NCI-H2196 (cell line): ENCODE results near the gene NANOS1.
A peak's percentile ranks its signal among the peaks of the same experiment; 100 is the strongest.
"Not testable (repeated sequence)": the region's sequence is repeated elsewhere in the genome, so short reads cannot be mapped to it uniquely, and the experiment has no call there.

Experiments used
- DNase-seq: peaks from one replicate; lab custom pipeline; 2025; ENCODE audit not compliant: unreplicated experiment; lab: John Stamatoyannopoulos, UW

NANOS1 gene

DNA sequence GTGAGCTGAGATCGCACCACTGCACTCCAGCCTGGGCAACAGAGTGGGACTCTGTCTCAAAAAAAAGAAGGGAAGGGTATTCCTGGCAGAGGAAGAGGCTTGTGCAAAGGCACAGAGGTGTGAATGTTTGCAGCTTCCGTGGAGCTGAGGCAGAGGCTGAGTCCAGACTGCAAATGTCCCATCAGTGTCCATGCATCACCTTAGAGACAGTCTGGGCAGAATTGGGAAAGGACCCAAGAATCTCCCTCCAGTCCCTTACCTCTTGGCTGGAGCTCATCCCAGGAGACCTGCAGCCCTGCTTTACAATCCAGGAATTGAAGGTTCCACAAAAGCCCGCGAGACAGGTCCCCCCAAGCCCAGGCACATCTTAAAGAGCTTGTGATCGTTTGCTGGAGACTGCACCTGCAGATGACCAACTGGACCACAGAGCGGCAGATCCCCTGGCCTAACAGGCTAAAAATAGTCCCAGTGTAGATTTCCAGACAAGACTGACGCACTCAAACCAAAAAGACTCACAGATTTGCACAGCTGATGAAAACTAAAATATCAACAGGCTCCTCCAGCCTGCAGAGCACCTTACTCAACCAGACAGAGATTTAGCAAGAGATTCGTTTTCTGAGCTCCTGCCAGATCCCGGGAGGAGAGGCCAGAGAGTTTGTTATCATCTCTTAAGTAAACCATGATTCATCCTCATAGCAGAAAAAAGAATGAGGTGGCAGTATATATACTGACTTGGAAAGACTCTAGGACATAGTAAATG is 22.9 kb upstream of the NANOS1 start:
- DNase-seq, result peak; percentile 29

DNA sequence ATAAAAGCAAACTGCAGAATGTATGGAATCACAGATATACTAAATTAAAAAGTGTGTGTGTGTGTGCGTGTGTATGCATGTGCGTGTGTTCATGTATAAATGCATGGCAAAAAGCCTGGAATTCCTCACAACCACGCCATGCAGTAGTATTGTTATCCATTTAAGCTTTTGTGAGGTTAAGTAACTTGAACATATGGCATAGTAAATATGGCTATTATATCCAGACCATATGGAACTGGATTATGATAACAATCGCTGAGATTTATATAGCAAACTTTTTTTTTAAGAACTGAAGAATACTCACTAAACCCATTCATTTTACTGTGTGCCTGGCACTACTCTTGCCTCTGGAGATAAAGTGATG is 22.3 kb upstream of the NANOS1 start:
- DNase-seq, result no peak

DNA sequence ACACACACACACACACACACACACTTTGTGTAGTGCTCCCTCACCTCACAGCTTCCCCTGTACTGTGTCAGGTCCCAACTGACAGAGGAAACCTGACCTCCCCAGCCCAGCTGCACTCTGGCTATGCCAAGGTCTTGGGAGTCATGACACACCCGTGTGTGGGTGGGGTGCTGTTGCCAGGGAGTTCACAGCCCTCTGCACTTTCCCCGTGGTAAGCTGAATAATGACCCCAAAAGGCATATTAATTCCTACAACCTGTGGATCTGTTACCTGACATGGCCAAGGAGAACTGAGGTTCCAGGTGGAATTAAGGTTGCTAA is 8.9 kb upstream of the NANOS1 start:
- DNase-seq, result no peak

DNA sequence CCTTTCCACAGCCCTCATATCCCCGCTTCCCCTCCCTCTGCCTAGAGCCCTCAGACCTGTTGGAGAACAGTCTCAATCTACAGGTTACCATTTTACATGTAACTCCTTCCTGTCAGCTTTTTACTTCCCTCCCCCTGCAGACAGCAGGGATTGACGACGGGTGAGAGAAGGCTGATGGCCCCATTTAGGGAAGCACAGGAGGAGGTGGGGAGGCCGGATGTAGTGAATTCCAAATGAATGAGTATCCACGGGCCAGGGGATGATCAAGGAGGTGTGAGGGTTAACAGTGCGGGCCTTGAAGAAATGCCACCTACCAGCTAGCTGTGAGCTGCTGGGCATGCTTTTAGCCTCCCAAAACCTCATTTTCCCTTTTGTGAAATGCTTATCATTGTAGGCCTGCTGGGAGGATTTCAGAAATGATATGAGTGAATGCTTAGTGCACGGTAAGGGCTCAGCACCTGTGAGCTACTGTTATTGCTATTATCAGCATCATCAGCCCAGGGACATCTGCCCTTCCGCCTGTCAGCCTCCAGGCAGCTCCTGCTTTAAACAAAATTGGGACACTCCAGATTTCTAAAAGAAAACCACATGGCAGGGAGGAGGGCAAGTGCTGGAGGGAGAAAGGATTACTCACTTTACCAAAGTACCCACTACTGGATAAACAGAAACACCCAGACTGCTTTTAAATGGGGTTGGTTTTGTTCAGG is 6.5 kb upstream of the NANOS1 start:
- DNase-seq, result no peak

DNA sequence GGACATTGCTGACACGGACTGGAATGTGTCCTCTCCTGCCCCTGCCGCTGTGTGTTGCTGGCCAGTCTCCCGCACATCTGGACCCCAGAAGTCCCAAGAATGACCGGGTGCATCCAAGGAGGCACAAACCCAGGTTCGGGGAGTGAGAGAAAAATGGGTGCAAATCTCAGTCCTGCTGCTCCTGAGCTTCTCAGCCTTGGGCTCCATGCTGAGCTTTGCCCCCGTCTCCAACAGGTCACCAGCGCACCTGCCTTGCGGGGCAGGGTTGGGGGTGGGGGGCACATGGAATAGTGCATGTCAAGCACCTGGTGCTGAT is 6.0 kb upstream of the NANOS1 start:
- no peak for DNase-seq

DNA sequence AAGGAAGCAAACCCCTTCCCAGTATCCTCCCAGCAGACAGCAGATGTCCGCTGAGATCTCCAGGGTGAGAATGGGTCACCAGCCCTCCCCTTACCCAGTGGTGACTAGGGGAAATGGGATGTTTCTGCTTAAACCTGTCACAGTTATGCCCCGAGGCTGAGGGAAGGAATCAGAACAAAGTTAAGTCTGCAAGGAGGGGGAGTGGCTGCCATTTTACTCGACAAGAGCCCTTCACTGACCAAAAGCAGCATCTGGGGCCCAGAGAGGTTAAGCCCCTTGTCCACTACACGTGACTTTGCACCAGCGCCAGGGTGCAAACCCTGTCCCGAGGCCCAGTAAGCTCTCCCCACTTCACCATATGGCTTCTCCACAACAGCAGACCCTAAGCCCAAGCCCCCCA is 4.6 kb upstream of the NANOS1 start:
- DNase-seq, result no peak

DNA sequence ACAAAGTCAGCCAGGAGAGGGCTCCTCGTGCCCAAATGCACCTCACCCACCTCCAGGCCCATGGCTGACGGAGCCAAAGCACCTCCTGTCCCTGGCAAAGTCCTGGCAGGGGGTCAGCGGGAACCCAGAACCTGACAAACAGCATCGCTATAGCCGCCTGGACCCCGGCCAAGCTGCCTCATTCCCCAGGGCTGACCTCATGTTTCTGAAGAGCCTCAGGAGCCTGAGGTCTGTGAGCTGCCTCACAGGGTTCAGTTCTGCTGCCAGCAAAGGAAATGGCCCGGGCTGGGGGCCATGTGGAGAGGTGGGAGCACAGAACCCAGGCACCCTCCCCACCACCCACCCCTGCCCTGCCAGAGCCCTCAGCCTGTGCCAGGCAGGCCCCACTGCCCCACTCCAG is 4.2 kb upstream of the NANOS1 start:
- peak; percentile 76 for DNase-seq

DNA sequence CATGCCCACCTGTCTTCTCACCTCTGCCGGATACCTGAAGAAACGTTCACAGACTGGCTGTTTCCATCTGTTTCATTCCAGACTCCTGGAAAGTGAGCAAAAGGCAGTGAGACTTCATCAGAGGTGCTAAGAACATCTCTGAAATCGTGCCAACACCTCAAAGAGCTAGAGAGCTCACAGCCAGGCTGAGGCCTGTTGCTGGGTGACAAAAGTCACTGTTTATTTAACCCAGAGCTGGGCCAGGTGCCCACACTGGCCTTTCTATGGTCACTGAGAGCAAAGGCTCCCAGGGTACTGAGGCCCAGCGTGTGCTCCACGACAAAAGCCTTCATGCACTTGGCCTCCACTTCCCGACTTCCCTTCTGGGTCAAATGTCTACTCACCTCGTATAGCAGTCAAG is 3.7 kb upstream of the NANOS1 start:
- peak; percentile 63 for DNase-seq

DNA sequence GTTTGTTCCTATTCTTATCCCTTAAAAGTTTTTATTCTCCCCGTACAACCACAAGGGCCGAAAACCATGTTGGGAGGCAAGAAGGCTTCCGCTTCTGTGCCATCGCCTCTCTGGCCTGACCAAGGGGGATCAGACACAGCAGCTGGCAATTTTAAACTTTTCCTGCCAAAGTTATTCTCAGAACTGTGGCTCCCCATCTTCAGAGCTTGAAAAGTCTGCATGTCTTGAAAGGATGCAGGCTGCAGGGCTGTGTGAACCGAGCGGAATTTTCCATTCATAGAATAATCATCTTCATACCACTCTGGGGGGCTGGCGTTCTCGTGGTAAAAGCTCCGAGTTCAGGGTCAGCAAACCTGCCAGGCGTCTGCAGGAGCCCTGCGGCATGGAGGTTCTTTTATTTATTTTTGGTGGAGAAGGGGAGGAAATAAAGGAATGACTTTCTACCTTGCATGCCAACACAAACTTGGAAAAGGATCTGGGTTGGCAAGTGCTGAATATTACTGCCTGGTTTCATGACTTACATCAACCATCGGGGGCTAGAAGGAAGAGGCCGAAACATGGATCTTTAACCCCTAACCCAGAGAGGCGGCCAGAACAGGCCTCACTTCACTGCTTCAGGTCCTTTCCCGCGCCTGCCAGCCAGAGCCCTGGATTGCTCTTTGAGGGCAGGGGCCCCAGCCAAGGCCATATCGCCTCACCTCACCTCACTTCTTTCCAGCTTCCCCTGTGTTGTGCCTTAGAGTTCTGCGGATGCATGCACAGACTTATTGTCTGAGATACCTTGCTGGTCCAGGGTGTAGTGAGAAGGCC is 3.0 kb upstream of the NANOS1 start:
- no peak for DNase-seq

DNA sequence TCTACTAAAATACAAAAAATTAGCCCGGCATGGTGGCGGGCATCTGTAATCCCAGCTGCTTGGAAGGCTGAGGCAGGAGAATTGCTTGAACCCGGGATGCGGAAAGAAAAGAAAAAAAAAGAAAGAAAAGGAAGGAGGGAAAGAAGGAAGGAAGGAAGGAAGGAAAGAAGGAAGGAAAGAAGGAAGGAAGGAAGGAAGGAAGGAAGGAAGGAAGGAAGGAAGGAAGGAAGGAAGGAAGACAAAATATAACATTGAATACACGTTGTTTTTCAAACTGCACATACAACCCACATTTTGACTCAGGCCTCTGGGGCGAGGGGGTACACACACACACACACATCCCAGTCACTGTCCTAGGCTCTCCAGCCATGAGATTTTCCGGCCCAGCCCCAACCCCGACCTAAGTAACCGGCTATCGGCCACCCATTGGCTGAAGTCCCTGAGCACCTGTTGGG is 1.0 kb upstream of the NANOS1 start:
- not testable (repeated sequence) for DNase-seq

DNA sequence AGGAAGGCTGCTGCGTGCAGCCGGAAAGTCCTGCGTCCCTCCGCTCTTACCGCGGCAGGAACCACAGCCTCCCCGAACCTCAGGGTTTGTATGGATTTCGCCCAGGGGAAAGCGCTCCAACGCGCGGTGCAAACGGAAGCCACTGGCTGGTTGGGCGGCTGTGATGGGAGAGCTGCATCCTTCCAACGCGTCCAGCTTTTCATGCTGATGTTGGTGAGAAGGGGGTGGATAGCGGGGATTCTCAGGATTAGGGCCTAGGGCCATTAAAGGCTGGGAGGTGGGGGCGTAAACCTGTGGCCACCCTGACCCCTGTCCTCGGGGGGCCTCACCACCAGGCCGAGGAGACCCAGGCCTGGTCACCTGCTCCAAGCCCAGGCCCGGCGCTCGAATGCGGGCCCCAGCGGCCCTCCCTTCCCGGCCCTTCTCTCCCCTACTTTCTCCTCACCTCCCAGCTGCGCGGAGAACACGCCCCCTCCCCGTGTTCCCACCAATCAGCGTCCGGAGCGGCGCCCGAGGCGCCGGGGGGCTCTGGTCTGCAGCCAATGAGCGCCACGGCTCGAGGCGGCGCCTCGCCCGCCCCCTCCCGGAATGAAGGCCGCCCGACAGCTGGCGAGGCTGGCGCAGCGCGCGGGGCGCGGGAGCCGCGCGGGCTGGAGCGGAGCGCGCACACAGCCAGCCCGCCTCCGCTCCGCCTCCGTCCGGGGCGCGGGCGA is 458 bp upstream of the NANOS1 start:
- DNase-seq, result peak; percentile 84

DNA sequence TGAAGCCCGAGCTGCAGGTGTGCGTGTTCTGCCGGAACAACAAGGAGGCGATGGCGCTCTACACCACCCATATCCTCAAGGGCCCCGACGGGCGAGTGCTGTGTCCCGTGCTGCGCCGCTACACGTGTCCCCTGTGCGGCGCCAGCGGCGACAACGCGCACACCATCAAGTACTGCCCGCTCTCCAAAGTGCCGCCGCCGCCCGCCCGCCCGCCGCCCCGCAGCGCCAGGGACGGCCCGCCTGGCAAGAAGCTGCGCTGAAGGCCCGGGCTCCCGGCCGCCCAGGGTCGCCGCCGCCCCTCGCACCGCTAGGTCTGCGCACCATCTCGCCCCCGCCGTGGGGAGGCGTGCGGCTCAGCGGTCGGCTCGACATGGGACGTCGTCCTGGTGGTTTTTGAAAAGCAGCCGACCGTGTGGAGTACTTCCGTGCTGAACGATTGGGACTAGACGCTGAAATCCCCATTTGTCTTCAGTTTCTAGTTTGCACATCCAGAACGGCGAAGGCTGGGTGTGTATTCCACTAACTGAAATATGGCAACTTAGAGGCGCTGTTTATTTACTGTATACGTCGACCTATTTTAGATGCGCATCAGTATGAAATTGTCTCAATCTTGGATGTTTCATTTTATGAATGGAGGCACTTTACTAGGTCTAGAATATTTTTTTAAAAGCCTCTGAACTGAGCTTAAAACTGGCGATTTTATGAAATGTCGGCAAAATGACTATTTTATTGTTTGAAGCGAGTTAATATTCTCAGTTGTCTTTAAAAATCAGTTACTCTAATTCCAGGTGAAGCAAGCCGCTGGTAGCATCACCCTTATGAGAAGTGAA is 1.1 kb downstream of the NANOS1 start:
- DNase-seq, result no peak

DNA sequence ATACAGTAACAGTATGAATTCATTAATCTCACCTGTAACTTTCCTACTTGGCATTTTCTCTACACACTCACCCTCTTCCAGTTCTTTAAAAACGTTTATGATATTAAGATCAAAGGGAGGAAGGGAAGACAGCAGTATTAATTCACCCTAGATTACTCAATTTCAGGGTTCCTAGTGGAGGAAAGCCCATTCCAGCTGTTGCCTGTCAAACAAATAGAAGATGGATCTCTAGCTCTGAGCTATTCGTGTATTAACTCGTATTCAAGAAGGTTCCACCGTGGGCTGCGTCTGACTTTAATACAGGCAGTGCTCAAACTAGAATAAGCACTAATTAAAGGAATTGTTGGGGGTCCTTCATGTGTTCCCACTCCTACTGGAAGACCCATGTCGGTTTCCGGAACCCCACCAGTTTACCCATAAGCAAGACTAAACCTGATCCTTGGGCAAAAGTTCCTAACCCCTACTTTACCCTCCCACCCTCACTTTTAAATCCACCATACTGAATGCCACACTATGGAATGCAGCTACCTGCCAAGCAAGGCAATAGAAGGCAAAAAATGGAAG is 2.1 kb downstream of the NANOS1 start:
- no peak for DNase-seq

DNA sequence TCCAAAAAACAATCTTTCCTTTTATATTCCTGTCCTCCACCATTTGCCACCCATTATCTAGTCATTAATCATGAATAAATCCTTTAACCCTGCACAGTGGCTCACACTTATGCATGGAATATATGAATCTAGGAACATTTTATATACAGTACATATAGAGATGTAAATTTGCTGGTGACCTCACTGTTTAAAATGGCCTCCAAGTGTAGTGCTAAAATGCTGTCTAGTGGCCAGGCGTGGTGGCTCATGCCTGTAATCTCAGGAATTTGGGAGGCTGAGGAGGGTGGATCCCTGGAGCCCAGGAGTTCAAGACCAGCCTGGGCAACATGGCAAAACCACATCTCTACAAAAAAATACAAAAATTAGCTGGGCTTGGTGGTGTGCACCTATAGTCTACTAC is 9.6 kb downstream of the NANOS1 start:
- no peak for DNase-seq

DNA sequence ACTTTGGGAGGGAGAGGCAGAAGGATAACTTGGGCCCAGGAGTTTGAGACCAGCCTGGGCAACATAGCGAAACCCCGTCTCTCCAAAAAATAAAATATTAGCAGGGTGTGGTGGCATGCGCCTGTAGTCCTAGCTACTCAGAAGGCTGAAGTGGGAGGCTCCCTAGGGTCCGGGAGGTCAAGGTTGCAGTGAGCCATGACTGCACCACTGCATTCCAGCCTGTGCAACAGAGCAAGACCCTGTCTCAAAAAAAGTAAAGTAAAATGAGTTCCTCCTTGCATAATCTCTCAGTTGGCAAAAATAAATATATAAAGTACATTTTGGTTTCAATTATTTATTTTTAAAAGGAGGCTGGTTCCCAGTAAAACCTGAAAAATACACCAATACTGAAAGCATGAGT is 11.8 kb downstream of the NANOS1 start:
- no peak for DNase-seq

DNA sequence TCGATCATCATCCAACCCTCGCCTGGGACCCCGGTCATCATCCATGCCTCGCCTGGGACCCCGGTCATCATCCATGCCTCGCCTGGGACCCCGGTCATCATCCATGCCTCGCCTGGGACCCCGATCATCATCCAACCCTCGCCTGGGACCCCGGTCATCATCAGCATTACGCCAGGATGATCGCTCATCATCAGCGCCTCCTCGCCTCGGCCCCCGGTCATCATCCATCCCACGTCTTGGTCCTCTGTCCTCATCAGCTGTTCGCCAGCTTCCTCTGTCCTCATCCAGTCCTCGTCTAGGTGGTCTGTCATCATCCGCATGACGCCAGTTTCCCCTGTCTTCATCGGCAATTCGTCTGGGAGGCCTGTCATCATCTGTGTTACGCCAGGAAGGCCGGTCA is 12.7 kb downstream of the NANOS1 start:
- DNase-seq, result no peak

DNA sequence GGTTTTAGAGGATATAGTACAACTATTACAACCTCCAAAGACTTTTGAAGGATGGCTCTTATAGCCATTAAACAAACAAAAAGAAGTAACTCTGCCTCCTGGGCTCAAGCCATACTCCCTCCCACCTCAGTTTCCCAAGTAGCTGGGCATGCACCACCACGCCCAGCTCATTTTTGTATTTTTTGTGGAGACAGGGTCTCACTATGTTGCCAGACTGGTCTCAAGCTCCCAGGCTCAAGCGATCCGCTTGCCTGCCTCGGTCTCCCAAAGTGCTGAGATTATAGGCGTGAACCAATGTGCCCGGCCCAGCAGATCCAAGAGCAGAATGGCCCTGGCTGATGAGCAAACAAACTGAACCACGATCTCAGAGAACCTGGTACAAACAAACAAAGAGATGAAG is 16.0 kb downstream of the NANOS1 start:
- DNase-seq, result no peak

DNA sequence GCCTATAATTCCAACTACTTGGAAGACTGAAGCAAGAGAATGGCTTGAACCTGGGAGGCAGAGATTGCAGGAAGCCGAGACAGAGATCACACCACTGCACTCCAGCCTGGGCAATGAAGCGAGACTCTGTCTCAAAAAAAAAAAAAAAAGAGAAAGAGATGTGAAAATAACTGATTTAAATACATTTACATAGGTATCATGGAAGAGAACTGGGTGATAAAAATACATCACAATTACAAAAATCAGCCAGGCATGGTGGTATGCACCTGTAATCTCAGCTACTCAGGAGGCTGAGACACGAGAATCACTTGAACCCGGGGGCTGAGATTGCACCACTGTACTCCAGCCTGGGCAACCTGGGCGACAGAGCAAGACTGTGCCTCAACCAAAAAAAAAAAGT is 19.8 kb downstream of the NANOS1 start:
- DNase-seq, result no peak

DNA sequence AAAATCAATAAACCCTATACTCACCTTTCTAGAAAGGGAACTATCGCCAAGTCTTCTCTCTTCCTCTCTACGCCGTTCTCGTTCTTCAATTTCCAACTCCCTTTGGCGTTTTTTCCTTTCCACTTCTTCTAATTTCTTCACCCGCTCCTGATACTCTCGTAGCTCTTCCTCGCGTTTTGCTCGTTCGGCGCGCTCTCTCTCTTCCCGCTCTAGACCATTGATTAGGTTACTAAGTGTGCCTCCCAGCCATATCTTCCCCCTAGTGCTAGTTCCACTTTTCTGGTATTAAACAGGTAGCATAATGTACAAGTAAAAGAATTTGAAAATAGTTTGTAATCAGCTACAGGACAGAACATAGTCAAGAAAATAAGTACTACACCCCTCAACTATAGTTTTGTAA is 20.3 kb downstream of the NANOS1 start:
- DNase-seq, result no peak

DNA sequence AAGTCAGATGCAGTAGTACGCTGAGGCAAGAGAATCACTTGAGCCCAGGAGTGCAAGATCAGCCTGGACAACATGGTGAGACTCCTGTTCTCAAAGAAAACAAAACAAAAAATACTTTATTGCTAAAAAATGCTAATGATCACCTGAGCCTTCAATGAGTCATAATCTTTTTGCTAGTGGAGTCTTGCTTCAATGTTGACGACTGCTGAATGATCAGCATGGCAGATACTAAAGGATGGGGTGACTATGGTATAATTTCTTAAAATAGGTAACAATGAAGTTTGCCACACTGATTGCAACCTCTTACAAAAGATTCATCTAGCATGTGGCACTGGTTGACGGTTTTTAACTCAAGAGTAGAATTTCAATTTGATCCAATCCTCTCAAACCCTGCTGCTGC is 22.3 kb downstream of the NANOS1 start:
- no peak for DNase-seq
